Measurements from ENCODE around the gene NFKBIL1. TPM values are rescaled to one million over a fixed set of nuclear protein-coding genes. Genes with fewer than 3 reads are reported as not detected.

The NFKBIL1 gene
- polyA plus RNA-seq, 1 experiment: 13.6 TPM

DNA sequence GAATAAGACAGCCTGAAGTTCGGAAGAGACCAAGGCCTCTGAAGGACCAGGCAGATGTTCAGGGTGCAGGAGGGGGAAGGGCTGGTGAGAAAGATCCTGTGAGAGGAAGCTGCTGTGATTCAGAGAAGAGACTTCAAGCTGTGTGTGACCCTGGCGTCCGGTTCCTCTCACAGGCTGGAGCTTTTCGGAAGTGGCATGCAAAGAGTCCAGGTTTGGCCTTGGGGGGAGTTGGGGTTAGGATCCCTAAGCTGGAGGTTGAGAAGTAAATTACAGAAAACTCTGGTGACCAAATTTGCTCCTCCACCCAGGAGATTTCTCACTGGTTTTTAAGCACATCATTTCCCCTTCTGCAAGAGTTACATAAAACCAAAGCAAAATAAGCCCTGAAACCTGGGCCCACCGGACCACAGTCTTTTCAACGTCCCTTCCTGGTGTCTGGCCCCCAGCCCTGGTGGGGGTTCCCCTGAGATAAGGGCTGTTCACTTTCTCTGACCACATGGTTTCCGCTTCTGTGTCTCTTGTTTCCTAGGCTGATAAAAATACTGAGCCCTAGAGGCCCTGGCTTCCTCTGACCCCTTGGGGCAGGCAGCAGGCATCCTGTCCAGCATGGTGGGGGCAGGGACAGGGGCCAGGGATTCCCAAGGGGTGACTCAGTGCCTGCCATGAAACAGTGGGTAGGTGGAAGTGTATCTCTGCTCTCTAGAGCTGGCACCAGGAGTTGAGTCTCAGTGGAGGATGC lies 12.7 kb downstream of the NFKBIL1 start:
- no peak overlapping the region for H3K4me3 ChIP-seq (ENCODE audit: low read depth, low read length)

DNA sequence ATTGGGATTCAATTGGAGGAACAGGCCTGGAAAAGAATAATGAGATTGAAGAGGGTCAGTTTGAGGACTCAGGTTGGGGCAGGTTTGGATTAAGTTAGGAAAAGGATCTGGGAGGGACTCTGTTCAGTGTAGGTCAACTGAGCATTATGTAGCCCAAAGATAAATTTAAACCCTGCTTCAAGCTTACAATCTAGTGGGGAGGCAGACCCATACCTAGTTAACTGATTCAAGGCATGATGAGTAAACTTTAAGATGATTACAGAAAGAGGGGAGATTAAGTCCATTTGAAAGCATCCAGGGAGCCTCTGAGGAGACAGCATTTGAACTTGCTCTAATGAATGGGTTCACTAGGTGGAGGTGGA lies 13.3 kb downstream of the NFKBIL1 start:
- POLR2A ChIA-PET: no interaction called here
- no peak overlapping the region for H3K4me3 ChIP-seq (ENCODE audit: low read depth, low read length)
- H3K36me3 ChIP-seq (ENCODE audit: control insufficient read depth, insufficient read depth, low read length): peaks cover 16% of the 10 kb centered on the region
- TF ChIP-seq, protein P1, sequence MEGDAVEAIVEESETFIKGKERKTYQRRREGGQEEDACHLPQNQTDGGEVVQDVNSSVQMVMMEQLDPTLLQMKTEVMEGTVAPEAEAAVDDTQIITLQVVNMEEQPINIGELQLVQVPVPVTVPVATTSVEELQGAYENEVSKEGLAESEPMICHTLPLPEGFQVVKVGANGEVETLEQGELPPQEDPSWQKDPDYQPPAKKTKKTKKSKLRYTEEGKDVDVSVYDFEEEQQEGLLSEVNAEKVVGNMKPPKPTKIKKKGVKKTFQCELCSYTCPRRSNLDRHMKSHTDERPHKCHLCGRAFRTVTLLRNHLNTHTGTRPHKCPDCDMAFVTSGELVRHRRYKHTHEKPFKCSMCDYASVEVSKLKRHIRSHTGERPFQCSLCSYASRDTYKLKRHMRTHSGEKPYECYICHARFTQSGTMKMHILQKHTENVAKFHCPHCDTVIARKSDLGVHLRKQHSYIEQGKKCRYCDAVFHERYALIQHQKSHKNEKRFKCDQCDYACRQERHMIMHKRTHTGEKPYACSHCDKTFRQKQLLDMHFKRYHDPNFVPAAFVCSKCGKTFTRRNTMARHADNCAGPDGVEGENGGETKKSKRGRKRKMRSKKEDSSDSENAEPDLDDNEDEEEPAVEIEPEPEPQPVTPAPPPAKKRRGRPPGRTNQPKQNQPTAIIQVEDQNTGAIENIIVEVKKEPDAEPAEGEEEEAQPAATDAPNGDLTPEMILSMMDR (IDR thresholded peaks at IDR 0.05; ENCODE audit: insufficient read depth, low read depth, low read length): no peak
- H3K27me3 ChIP-seq (ENCODE audit: control insufficient read depth, insufficient read depth, low read length): no peaks in the 10 kb centered on the region
- DNase-seq (ENCODE audit: low read depth): no peak
- CTCF ChIA-PET: interaction anchor here (1.0 to 3.6 kb wide), 3 partner anchors 21 to 68 kb away, joined by 3 to 29 read pairs (median 18); partner anchors contain the start of gene LTB

More for the DNA sequence above, 12.7 kb downstream of the NFKBIL1 start:
- no peaks in the 10 kb centered on the region for H3K27me3 ChIP-seq (ENCODE audit: control insufficient read depth, insufficient read depth, low read length)
- ChIA-PET CTCF (interaction anchor here (0.7 to 3.6 kb wide), 8 partner anchors 12 to 67 kb away, joined by 3 to 29 read pairs (median 3); partner anchors contain the start of genes ATP6V1G2, DDX39B, LST1 and LTB), POLR2A (no interaction called here)
- TF ChIP-seq, protein P1 (IDR thresholded peaks at IDR 0.05; ENCODE audit: insufficient read depth, low read depth, low read length): no peak
- DNase-seq (ENCODE audit: low read depth): no peak
- H3K36me3 ChIP-seq (ENCODE audit: control insufficient read depth, insufficient read depth, low read length): peaks cover 16% of the 10 kb centered on the region

DNA sequence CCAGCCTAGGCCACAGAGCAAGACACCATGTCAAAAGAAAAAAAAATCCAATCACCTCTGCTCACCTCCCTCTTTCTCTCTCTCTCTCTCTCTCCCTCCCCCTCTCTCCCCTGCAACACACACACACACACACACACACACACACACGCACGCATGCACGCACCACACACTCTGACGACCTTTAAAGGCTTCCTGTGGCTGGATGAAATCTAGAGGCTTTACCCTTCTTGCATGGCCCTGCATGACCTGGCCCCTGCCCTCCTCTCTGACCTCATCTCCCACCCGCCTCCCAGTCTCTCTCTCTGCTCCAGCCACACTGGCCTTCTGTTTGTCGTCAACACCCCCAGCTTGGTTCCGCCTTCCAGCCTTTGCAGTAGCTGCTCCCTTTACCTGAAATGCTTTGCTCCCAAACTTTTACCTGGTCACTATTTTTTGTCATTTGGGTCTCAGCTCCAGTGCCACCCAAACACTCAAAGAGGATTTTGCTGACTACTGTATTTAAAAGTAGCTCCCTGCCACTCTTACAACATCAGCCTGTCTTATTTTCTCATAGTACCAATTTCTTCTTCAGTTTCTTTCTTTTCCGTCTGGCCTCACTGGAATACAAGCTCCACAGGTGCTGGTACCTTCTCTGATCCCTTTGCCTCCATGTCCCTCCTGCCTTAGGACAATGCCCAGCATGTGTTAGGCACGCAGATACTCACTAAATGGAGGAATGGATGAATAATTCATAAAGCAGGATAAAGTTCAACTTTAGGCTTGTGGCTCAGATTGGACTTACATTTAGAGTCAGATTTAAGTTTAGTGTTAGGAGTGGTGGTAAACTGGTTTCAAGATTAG lies 20.3 kb downstream of the NFKBIL1 start:
- no peak for DNase-seq (ENCODE audit: low read depth)
- Histone ChIP-seq H3K36me3 (ENCODE audit: control insufficient read depth, insufficient read depth, low read length) (no peaks in the 10 kb centered on the region), H3K4me3 (ENCODE audit: low read depth, low read length) (no peak overlapping the region), H3K27me3 (ENCODE audit: control insufficient read depth, insufficient read depth, low read length) (peaks cover 1% of the 10 kb centered on the region; the same call in 1 of the 2 replicates)
- POLR2A ChIA-PET: no interaction called here
- TF ChIP-seq, protein P1 (IDR thresholded peaks at IDR 0.05; ENCODE audit: insufficient read depth, low read depth, low read length): no peak
- CTCF ChIA-PET: interaction anchor here (0.7 to 6.5 kb wide), 6 partner anchors 8 to 31 kb away, joined by 3 to 43 read pairs (median 4); partner anchors contain the start of gene ATP6V1G2

DNA sequence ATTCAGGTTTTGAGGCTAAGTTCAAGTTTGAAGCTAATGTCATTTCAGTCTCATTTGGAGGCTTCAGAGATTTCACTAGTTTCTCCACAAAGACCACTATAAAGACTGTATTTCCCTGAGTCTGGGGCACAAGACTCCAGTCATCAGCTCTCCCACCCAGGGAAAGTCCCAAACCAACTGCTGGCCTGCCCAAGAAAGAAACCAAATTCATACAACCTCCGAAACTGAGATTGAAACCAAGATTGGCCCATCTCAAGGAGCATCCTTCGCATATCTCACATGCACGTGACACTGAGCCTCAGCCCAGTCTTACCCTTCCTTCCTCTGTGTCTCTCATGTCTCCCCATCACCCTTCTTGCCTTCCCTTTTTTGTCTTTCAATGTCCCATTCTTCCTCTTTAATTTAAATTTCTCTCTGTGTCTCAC lies 21.1 kb downstream of the NFKBIL1 start:
- CTCF ChIA-PET: interaction anchor here (0.7 to 6.5 kb wide), 5 partner anchors 12 to 30 kb away, joined by 3 to 43 read pairs (median 3); partner anchors contain the start of gene ATP6V1G2
- H3K27me3 ChIP-seq (ENCODE audit: control insufficient read depth, insufficient read depth, low read length): peaks cover 1% of the 10 kb centered on the region
- TF ChIP-seq, protein P1 (IDR thresholded peaks at IDR 0.05; ENCODE audit: insufficient read depth, low read depth, low read length): no peak
- no peaks in the 10 kb centered on the region for H3K36me3 ChIP-seq (ENCODE audit: control insufficient read depth, insufficient read depth, low read length)
- H3K4me3 ChIP-seq (ENCODE audit: low read depth, low read length): no peak overlapping the region
- POLR2A ChIA-PET: no interaction called here
- no peak for DNase-seq (ENCODE audit: low read depth)

Measured in BJ (cell line).